Panc1 (cell line): ENCODE results near the gene LETM1. TPM values are rescaled to one million over a fixed set of nuclear protein-coding genes. Genes with fewer than 3 reads are reported as not detected.

ENCODE experiments used
- ATAC-seq: fragments of 200-7000 bp; cut with Tn5 transposase; 2 replicates; pipeline ENCODE4 v1.9.1; 2020; ENCODE audit warnings: mild to moderate bottlenecking, moderate library complexity
- BruUV-seq: library from RNA; stranded (reverse); fragments of 400-500 nt; replicated peaks from 2 replicates; lab custom pipeline; 2021; lab: Mats Ljungman, UMichigan
- CTCF ChIA-PET: fragments of 300-600 bp; sonication (Branson Sonifier 250); formaldehyde crosslinking; loops from one replicate; lab custom pipeline; 2022; ENCODE audit warnings: antibody characterized with exemption; lab: Charles Lee
- POLR2A ChIA-PET: fragments of 300-600 bp; sonication (Branson Sonifier 250); formaldehyde crosslinking; loops from one replicate; lab custom pipeline; 2022; ENCODE audit warnings: antibody characterized with exemption; lab: Charles Lee
- DNase-seq: peaks from one replicate; pipeline ENCODE4 v3.0.0-alpha.2; 2010; ENCODE audit warnings: low read depth, low spot score
- H3K27ac ChIP-seq: 2 replicates; pipeline ENCODE4 v1.5.1; 2011; ENCODE audit warnings: mild to moderate bottlenecking, low read length, inconsistent platforms
- H3K27me3 ChIP-seq: fragments of 200-500 bp; sonication (Bioruptor generic); 2 replicates; pipeline ENCODE4 v1.6.0; 2014; ENCODE audit warnings: low read length, inconsistent platforms; ENCODE audit not compliant: control insufficient read depth, insufficient read depth
- H3K36me3 ChIP-seq: fragments of 200-500 bp; sonication (Bioruptor generic); 2 replicates; pipeline ENCODE4 v1.5.1; 2014; ENCODE audit warnings: inconsistent platforms, mild to moderate bottlenecking, low read length, moderate library complexity; ENCODE audit not compliant: control insufficient read depth, insufficient read depth
- H3K4me1 ChIP-seq: 2 replicates; pipeline ENCODE4 v1.5.1; 2011; ENCODE audit warnings: inconsistent platforms, mild to moderate bottlenecking, low read length, moderate library complexity; ENCODE audit not compliant: control insufficient read depth, insufficient read depth
- H3K4me3 ChIP-seq, 2 experiments: 2 replicates each; pipeline ENCODE4 v1.5.1; 2011 to 2012; ENCODE audit warnings: low read depth in 2 of 2, low read length in 2 of 2, mild to moderate bottlenecking in 2 of 2, inconsistent platforms in 1 of 2, moderate library complexity in 1 of 2
- H3K9me3 ChIP-seq: fragments of 200-500 bp; sonication (Bioruptor generic); 2 replicates; pipeline ENCODE4 v1.5.1; 2014; ENCODE audit warnings: low read depth, mild to moderate bottlenecking, inconsistent platforms, low read length, moderate library complexity; ENCODE audit not compliant: control insufficient read depth, insufficient read depth
- POLR2AphosphoS5 ChIP-seq: IDR thresholded peaks from 2 replicates; pipeline ENCODE4 v1.6.1; 2012; ENCODE audit warnings: mild to moderate bottlenecking, low read depth, low read length, moderate library complexity
- SIN3A ChIP-seq: IDR thresholded peaks from 2 replicates; pipeline ENCODE4 v1.6.1; 2012; ENCODE audit warnings: low read depth, mild to moderate bottlenecking, low read length, moderate library complexity, borderline replicate concordance; ENCODE audit not compliant: insufficient read depth
- TCF7L2 ChIP-seq: IDR thresholded peaks from 2 replicates; pipeline ENCODE4 v1.6.1; 2011; ENCODE audit warnings: mild to moderate bottlenecking, low read depth, low read length, inconsistent platforms
- in situ Hi-C: cut with HindIII; loops from 2 replicates; pipeline ENCODE4 v1.10.0; 2016; ENCODE audit warnings: low sequenced_read_pairs, low pct_unique_long_range_greater_than_20kb
- intact Hi-C: fragments of 100-400 bp; cut with micrococcal nuclease; formaldehyde crosslinking; loops from one replicate; pipeline ENCODE4 v1.10.0; 2022; ENCODE audit not compliant: unreplicated experiment
- total RNA-seq: library from RNA; stranded (reverse); gene quantifications from one replicate; pipeline ENCODE4 v1.2.1, GENCODE V29; 2021; ENCODE audit not compliant: unreplicated experiment
- TF ChIP-seq, protein P1 (sequence below): fragments of 450-650 bp; IDR thresholded peaks from 2 replicates; pipeline ENCODE4 v1.5.1; 2017; ENCODE audit warnings: mild to moderate bottlenecking
- TF ChIP-seq, protein P2 (sequence below), 2 experiments: IDR thresholded peaks; 2 replicates each; pipeline ENCODE4 v1.6.1; 2011 to 2012; ENCODE audit warnings: low read depth in 2 of 2, control low read depth in 1 of 2, low read length in 1 of 2, mild to moderate bottlenecking in 1 of 2, moderate library complexity in 1 of 2; ENCODE audit not compliant: insufficient read depth in 1 of 2

Gene LETM1
- total RNA-seq, 1 experiment from 2014 or later = 67.6 TPM

DNA sequence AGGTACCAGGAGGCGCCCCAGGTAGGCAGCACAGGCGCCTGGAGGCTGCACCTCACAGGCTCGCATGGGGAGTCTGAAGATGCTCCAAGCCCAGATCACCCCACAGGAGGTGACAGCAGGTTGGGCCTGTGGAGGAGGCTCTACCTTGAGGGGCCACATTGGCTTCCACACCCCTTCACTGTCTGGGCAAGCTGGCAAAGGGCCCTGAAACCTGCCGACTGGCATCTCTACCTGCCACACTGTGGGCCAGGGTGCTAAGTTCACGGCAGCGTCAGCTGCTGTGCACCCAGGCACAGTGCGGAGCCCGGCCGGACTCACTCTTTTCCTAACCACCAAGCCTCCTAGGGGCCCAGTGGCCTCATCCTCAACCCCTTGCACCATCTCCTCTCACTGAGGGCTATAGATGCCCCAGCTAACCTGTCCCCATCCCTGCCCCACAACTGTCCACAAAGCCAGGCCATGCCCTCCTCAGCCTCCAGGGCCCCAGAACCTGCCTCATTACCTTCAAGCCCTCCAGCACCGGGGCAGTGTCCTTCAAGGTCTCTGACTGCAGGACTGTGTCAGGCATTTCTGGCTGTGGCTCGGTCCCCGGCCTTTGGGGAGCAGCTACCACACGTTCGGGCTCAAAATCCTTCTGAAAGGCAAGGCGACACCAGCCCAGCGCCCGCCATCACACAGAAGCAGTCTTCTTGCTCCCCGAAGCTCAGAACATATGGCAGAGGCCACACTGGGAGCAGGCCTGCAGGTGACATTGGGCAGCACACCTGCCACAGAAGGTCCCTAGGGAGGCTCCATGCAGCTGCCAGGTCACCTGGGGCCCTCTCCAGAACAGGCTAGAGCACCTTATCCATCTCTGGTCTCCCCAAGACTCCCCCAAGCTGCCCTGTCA lies 34.0 kb downstream of the LETM1 start:
- in situ Hi-C loops = no loop called here
- H3K27me3 ChIP-seq = no peaks in the 10 kb centered on the region
- H3K4me3 ChIP-seq = no peak overlapping the region
- DNase-seq (no peak), ATAC-seq (no peak)
- peaks cover 3% of the 10 kb centered on the region; the same call in 1 of the 2 replicates for H3K36me3 ChIP-seq
- BruUV-seq = no TSS peak
- no peak overlapping the region for H3K27ac ChIP-seq
- no peaks in the 10 kb centered on the region for H3K9me3 ChIP-seq
- H3K4me1 ChIP-seq = no peaks in the 10 kb centered on the region
- TF ChIP-seq POLR2AphosphoS5 (no peak), TCF7L2 (no peak), SIN3A (no peak)
- TF ChIP-seq, protein P1, sequence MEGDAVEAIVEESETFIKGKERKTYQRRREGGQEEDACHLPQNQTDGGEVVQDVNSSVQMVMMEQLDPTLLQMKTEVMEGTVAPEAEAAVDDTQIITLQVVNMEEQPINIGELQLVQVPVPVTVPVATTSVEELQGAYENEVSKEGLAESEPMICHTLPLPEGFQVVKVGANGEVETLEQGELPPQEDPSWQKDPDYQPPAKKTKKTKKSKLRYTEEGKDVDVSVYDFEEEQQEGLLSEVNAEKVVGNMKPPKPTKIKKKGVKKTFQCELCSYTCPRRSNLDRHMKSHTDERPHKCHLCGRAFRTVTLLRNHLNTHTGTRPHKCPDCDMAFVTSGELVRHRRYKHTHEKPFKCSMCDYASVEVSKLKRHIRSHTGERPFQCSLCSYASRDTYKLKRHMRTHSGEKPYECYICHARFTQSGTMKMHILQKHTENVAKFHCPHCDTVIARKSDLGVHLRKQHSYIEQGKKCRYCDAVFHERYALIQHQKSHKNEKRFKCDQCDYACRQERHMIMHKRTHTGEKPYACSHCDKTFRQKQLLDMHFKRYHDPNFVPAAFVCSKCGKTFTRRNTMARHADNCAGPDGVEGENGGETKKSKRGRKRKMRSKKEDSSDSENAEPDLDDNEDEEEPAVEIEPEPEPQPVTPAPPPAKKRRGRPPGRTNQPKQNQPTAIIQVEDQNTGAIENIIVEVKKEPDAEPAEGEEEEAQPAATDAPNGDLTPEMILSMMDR = no peak
- TF ChIP-seq, protein P2, sequence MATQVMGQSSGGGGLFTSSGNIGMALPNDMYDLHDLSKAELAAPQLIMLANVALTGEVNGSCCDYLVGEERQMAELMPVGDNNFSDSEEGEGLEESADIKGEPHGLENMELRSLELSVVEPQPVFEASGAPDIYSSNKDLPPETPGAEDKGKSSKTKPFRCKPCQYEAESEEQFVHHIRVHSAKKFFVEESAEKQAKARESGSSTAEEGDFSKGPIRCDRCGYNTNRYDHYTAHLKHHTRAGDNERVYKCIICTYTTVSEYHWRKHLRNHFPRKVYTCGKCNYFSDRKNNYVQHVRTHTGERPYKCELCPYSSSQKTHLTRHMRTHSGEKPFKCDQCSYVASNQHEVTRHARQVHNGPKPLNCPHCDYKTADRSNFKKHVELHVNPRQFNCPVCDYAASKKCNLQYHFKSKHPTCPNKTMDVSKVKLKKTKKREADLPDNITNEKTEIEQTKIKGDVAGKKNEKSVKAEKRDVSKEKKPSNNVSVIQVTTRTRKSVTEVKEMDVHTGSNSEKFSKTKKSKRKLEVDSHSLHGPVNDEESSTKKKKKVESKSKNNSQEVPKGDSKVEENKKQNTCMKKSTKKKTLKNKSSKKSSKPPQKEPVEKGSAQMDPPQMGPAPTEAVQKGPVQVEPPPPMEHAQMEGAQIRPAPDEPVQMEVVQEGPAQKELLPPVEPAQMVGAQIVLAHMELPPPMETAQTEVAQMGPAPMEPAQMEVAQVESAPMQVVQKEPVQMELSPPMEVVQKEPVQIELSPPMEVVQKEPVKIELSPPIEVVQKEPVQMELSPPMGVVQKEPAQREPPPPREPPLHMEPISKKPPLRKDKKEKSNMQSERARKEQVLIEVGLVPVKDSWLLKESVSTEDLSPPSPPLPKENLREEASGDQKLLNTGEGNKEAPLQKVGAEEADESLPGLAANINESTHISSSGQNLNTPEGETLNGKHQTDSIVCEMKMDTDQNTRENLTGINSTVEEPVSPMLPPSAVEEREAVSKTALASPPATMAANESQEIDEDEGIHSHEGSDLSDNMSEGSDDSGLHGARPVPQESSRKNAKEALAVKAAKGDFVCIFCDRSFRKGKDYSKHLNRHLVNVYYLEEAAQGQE (IDR thresholded peaks at IDR 0.05; ENCODE audit: insufficient read depth in 1 of 2, low read depth in 2 of 2, low read length in 1 of 2) = no peak
- POLR2A ChIA-PET = no interaction called here
- intact Hi-C loops = no loop called here
- CTCF ChIA-PET = no interaction called here

DNA sequence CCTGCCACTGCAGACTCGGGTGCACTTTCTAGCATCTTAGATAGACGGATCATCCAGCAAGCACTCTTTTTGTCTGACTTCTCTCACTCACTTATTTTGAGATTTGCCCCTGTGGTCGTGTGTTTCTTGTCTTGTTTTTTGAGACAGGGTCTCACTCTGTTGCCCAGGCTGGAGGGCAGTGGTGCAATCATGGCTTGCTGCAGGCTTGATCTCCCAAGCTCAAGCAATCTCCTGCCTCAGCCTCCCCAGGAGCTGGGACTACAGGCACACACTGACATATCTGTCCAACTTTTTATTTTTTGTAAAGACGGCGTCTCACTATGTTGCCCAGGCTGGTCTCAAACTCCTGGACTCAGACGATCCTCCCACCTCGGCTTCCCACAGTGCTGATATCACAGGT lies 36.1 kb downstream of the LETM1 start:
- no peaks in the 10 kb centered on the region for H3K9me3 ChIP-seq
- no peak for DNase-seq
- ChIA-PET POLR2A (no interaction called here), CTCF (no interaction called here)
- H3K27me3 ChIP-seq = no peaks in the 10 kb centered on the region
- no TSS peak for BruUV-seq
- H3K4me1 ChIP-seq = no peaks in the 10 kb centered on the region
- peaks cover 3% of the 10 kb centered on the region; the same call in 1 of the 2 replicates for H3K36me3 ChIP-seq
- no peak overlapping the region for H3K4me3 ChIP-seq
- no peak overlapping the region for H3K27ac ChIP-seq
- in situ Hi-C loops (no loop called here), intact Hi-C loops (no loop called here)
- no peak for ATAC-seq
- no peak for TF ChIP-seq POLR2AphosphoS5
- TF ChIP-seq TCF7L2 = no peak
- no peak for TF ChIP-seq SIN3A
- TF ChIP-seq, protein P1 = no peak
